GM21360 (cell line): ENCODE results near the gene PHLDB3.
"Not testable (repeated sequence)": the region's sequence is repeated elsewhere in the genome, so short reads cannot be mapped to it uniquely, and the experiment has no call there.

Source experiments
- ATAC-seq: cut with Tn5 transposase; IDR thresholded peaks from one replicate; pipeline ENCODE4 v1.9.1; 2021; ENCODE audit warnings: mild to moderate bottlenecking, moderate library complexity; ENCODE audit not compliant: unreplicated experiment

The PHLDB3 gene

DNA sequence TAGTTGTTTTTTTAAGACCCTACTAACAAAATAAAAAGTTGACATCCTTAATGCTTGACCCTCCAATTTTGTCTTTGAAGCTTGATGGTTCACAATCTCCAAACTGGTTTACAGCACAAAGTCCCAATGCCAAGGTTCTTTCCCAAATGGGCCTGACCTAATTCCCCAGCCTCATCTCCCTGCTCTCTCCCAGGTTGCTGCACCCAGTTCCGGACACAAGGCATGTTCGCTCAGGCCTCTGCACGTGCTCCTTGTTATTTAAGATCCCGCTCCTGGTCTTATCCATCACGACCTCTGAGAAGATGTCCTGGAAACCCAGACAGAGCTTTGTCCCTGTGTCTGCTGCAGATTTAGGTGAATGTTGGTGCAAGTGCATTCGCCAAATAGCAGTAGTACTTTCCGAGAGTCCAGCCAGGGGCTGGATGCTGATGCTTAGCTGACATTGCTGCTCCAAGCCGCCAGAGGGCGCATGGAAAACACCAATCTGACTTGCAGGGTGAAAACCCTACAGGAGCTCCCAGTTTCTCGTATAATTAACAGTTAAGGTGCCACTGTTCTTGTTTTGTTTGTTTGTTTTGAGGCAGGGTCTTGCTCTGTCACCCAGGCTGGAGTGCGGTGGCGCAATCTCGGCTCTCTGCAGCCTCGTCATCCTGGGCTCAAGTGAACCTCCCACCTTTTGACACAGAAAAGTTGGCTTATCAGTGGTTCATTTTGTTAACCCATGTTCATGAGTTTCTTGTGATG lies 57.6 kb downstream of the PHLDB3 start:
- ATAC-seq = no peak

DNA sequence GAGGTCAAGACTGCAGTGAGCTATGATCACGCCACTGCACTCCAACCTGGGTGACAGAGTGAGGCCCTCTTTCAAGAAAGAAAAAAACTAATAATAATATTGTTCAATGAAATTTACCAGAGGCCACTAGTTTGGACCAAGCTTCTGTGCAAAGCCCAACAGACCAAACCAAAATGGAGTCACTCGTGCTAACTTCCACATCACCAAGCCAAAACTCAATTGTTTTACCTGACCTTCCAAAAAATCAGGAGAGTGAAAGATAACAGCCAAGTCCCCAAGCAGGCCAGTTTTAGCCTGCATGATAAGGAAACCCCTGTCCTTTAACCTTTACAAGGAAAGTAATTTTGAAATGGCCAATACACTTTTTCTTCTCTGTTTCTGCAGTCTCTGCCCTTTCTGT lies 59.1 kb downstream of the PHLDB3 start:
- no peak for ATAC-seq

DNA sequence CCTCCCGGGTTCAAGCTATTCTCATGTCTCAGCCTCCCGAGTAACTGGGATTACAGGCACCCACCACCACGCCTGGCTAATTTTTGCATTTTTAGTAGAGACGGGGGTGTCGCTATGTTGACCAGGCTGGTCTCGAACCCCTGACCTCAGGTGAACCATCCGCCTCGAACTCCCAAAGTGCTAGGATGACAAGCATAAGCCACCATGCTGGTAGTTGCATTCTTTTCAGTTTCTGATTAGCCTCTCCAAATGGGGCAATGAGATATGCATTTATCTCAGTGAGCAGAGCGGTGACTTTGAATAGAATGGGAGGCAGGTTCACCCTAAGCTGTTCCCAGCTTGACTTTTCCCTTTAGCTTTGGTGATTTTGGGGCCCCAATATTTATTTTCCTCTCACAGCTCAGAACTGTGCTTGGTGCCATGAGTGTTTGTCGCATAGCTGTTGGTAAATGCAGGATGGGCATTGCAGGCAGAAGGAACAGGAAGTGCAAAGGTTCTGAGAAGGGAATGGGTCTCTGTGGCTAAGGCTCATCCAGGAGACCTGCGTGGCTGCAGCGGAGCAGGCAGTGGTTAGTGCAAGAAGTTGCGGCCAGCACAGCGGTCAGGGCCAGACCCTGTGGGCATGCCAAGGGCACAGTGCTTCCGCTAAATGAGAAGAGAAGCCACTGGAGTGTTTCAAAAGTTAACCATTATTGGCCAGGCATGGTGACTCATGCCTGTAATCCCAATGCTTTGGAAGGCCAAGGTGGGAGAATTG lies 59.8 kb downstream of the PHLDB3 start:
- no peak for ATAC-seq

DNA sequence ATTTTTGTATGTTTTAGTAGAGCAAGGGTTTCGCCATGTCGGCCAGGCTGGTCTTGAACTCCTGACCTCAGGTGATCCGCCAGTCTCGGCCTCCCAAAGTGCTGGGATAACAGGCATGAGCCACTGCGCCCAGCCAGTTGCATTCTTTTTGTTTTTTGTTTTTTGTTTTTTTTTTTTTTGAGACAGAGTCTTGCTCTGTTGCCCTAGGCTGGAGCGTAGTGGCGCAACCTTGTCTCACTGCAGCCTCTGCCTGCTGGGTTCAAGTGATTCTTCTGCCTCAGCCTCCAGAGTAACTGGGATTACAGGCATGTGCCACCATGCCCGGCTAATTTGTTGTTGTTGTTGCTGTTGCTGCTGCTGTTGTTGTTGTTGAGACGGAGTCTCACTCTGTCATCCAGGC lies 60.5 kb downstream of the PHLDB3 start:
- ATAC-seq = not testable (repeated sequence)

DNA sequence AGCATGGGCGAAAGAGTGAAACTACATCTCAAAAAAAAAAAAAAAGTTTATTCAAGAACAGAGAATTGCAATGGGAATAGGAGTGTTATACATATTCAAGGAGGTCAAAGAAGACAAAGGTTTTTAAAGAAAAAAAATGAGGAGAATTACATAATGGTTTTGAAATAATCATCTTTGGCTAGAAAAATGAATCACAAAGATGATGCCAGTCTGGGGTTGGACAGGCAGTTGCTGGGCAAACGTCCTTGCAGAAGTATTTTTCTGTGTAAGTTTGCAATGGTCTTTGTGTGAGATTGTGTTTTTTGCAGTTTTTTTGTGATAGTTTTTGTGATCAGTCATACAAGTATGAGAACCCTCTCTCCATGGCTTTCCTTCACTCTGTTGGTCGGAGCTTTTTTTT lies 62.8 kb downstream of the PHLDB3 start:
- ATAC-seq = no peak

DNA sequence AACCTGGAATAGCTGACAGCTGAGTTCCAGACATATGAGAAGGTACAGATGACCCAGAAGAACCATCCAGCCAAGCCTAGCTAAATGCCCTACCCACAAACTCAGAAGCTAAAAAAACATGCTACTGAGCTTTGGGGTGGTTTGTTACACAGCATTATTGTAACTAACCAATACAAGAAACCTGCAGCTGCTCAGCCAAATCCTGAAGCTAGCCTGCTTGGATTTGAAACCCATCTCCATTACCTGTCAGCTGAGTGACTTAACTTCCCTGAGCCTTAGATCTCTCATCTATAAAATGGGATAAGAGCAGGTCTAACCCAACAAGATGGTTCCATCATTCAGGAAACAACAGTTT lies 64.9 kb downstream of the PHLDB3 start:
- ATAC-seq = no peak

DNA sequence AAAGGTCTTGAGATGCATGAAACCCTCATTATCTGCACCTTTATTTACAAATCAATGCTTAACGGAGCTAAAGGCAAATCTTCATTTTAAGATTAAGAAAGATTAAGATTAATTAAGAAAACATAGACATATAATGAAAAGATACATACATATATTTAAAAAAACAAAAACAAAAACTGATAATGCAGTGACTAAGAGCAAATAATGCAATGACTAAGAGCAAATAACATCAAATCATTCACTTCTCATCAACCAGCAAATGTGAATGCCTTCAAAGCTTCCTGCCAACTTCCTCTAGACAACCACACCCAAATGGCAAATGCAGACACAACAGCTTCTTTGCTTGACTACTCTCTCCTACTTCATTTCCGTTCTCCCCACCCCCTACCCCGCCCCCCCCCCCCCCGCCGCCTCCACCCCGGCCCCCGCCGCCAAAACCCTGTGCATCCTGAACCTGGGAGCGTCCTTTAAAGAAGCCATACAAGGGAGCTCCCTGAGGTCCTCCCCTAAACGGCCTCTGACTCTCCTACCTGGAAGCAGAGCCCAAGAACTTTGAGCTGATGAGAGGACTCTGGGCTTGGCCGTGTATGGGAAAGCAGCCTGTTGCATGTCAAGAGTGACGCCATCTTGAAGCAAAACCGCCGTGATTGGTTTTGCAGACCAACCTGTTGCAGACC lies 65.4 kb downstream of the PHLDB3 start:
- no peak for ATAC-seq

DNA sequence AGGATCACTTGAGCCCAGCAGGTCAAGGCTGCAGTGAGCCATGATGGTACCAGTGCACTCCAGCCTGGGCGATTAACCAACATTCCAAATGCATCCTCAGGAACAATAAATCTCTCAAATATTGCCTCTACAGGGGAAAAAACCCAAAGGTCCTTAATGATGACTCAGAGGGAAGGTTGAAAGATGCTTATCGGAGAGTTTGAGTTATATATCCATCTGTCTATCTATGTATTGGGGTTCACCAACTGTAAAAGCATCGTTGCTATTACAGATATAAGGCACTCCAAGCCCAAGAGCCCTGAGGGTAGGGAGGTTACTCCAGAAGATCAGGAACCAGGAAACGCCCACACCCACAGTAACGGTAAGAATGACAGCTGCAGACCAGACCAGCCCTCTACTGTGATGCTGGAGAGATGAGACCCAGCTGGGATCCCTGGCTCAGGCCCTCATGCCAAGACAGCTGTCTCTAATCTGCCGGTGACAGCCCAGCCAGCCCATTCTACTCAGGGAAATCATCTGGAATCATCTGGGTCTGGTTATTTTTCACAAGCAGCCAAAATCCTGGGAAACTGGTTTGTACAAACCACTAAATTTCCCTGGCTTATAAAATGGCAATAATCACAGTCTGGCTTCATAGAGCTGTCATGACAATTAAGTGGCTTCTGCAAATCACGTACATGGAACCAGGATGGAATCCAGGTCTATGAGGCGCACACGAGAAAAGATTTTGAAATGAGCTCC lies 66.1 kb downstream of the PHLDB3 start:
- no peak for ATAC-seq

DNA sequence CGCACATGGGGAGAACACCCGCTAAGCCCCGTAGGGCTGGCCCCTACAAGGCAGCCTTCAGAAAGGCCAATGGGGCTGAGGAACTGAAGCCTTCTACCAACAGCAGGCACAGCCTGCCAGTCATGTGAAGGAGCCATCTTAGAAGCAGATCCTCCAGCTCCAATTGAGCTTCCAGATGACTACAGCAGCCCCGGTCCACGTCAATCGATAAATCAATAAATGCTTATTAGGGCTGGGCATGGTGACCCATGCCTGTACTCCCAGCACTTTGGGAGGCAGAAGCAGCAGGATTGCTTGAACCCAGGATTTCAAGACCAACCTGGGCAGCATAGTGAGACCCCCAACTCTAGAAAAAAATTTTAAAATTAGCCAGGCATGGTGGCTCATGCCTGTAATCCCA lies 66.8 kb downstream of the PHLDB3 start:
- ATAC-seq = no peak

DNA sequence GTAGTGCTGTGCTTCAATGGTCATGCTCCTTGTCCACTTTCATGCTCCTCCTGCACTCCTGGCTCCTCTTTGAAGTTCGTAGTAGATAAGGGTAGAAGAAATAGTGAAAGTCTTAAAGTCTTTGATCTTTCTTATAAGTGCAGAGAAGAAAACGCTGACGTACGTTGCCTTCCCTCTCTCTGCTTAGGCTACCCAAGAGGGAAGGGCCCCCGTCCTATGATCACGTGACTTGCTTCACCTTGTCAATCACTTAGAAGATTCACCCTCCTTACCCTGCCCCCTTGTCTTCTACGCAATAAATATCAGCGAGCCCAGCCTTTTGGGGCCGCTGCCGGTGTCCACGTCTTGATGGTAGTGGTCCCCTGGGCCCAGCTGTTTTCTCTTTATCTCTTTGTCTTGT lies 67.3 kb downstream of the PHLDB3 start:
- ATAC-seq = not testable (repeated sequence)

DNA sequence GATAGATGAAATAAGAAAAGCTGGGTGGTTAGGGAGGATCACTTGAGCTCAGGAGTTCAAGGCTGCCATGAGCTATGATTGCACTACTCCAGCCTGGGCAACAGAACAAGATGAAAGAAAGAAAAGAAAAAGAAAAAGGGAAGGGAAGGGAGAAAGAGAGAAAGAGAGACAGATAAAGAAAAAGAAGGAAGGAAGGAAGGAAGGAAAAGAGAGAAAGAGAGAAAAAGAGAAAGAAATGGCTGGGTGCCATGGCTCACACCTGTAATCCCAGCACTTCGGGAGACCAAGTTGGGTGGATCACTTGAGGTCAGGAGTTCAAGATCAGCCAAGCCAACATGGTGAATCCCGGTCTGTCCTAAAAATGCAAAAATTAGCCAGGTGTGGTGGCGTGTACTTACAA lies 68.8 kb downstream of the PHLDB3 start:
- no peak for ATAC-seq

DNA sequence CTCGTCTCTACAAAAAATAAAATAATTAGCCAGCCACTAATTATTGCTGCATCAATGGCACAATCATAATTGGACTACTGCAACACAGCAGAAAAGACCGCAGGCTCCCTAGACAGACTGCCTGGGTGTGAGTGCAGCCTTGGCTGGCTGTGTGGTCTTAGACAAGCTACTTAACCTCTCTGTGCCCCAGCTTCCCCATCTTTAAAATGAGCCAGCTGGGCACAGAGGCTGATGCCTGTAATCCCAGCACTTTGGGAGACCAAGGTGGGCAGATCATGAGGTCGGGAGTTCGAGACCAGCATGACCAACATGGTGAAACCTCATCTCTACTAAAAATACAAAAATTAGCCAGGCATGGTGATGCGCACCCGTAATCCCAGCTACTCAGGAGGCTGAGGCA lies 70.9 kb downstream of the PHLDB3 start:
- ATAC-seq = no peak

DNA sequence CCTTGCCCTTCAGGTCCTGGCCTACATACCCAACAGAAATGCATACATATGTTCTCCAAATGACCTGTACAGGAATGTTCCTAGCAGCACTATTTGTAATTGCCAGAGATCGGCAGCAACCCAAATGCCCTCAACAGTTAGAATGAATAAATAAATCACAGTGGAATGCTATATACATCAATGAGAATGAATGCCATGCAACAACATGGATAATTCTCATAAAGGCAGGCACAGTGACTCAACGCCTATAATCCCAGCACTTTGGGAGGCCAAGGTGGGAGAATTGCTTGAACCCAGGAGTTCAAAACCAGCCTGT lies 71.2 kb downstream of the PHLDB3 start:
- ATAC-seq = no peak

DNA sequence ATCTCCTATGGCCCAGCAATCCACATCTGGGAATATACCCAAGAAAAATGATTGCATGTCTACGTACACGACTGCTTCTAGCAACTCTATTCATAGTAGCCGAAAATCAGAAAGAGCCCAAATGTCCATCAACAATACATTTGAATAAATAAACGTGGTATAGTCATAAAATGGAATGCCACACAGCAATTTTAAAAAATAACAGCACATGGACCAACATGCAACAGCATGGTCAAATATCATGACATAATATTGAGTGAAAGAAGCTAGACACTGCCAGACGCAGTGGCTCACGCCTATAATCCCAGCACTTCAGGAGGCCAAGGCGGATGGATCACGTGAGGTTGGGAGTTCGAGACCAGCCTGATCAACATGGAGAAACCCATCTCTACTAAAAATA lies 73.6 kb downstream of the PHLDB3 start:
- ATAC-seq = no peak

DNA sequence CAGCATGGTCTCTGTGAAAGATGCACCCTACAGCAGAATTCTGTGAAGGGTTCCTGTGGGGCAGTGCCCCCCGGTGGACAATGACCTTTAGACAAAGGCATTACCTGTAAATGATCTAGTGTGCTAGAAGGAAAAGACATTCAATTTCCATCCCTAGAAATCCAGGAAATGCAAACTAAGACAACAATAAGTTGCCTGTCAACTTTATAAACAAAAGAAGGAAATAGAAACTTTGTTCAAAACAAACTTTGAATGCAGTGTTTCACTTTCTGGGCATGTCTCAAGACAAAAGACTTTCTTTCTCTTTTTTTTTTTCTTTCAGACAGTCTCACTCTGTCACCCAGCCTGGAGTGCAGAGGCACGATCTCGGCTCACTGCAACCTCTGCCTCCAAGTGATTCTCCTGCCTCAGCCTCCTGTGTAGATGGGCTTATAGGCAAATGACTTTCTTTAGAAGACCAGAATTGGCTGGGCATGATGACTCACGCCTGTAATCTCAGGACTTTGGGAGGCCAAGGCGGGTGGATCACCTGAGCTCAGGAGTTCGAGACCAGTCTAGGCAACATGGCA lies 74.3 kb downstream of the PHLDB3 start:
- ATAC-seq = no peak

DNA sequence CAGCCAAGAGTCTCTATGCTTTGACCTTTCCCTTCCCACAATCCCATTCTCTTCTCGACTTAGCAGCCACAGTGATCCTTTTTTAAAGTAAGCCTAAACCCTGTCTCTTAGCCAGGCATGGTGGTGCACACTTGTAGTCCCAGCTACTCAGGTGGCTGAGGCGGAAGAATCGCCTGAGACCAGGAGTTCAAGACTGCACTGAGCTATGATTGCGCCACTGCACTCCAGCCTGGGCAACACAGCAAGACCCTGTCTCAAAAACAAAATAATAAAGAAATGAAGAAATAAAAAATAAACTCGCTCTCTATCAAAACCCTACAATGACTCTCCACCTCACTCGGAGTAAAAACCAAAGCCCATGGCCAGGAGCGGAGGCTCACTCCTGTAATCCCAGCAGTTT lies 75.2 kb downstream of the PHLDB3 start:
- no peak for ATAC-seq

DNA sequence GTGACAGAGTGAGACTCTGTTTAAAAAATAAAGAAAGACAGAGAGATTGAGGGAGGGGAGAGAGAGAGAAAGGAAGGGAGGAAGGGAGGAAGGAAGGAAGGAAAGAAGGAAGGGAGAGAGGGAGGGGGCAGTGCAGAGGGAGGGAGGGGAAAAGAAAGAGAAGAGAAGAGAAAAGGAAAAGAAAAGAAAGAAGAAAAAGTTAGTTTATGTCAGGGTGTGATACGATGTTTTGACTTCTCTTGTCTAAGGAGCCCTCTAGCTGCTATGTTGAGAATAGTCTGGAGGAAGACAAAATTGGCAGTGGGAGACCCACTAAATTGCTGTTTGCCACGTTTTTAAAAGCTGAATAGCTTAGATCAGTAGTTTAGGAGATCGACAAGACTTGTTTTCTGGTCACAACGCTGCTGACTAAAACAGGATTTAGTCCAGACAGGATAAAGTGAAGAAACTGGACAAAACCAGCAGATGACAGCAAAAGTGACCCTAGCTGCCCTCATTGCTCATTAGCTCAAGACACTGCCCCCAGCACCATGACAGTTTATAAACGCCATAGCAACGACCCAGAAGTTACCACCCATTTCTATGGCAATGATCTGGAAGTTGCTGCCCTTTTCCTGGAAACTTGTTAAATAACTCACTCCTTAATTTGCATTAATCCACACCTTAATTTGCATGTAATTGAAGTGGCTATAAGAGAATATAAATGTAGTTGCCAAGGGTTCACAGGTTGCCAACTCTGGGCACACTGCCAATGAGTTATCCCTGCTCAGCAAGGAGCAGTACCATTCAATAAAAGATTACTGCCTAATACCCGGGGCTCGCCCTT lies 78.8 kb downstream of the PHLDB3 start:
- no peak for ATAC-seq
